Stomach (tissue), 9 donors: ENCODE results near the gene EEF2K. TPM values are rescaled to one million over a fixed set of nuclear protein-coding genes. Genes with fewer than 3 reads are reported as not detected.

Experiments
- DNase-seq, 2 donors: peaks; one replicate each; pipeline versions ENCODE4 v3.0.0 to v3.0.0-alpha.2; 2013 to 2019
- H3K27ac ChIP-seq, 5 donors: fragments of 200-600 bp in 4 of 5; sonication (generic) in 4 of 5; one replicate each; pipeline ENCODE4 v1.5.1; 2013 to 2019; ENCODE audit warnings: mild to moderate bottlenecking in 1 of 5, moderate library complexity in 1 of 5
- H3K27me3 ChIP-seq, 3 donors: fragments of 200-600 bp; sonication (generic); one replicate each; pipeline ENCODE4 v1.5.1; 2017 to 2019; ENCODE audit warnings: mixed run types in 1 of 3
- H3K36me3 ChIP-seq, 4 donors: fragments of 200-600 bp; sonication (generic); 1 replicate in 3 of 4; 2 replicates in 1 of 4; pipeline ENCODE4 v1.5.1; 2016 to 2019
- H3K4me1 ChIP-seq, 4 donors: fragments of 200-600 bp; sonication (generic); one replicate each; pipeline ENCODE4 v1.5.1; 2016 to 2019
- H3K4me3 ChIP-seq, 4 donors: fragments of 200-600 bp; sonication (generic) in 3 of 4; one replicate each; pipeline ENCODE4 v1.5.1; 2016 to 2019; ENCODE audit warnings: mild to moderate bottlenecking in 1 of 4
- H3K9me3 ChIP-seq, 4 donors: fragments of 200-600 bp; sonication (generic); one replicate each; pipeline ENCODE4 v1.5.1; 2016 to 2019
- EP300 ChIP-seq: sonication (generic); formaldehyde crosslinking; IDR thresholded peaks from one replicate; pipeline ENCODE4 v1.6.1; 2017; ENCODE audit warnings: antibody characterized with exemption
- POLR2A ChIP-seq, 4 donors: fragments of 450-650 bp; IDR thresholded peaks; one replicate each; pipeline ENCODE4 v1.6.1; 2016; ENCODE audit warnings: antibody characterized with exemption in 4 of 4, control low read depth in 2 of 4, mild to moderate bottlenecking in 1 of 4, moderate library complexity in 1 of 4
- POLR2AphosphoS5 ChIP-seq, 3 donors: sonication (generic); formaldehyde crosslinking; IDR thresholded peaks; one replicate each; pipeline ENCODE4 v1.6.1; 2016; ENCODE audit warnings: antibody characterized with exemption in 3 of 3
- WGBS, 5 donors: extraction: QIAGEN DNeasy Blood & Tissue Kit in 3 of 5; methylation state at CpG; one replicate each; pipeline versions ENCODE4 v1.1.5 to v1.1.7; 2013 to 2018; 5-methylcytosine and 5-hydroxymethylcytosine counted together
- intact Hi-C: fragments of 100-400 bp; cut with DNase I; formaldehyde crosslinking; loops from one replicate; pipeline ENCODE4 v1.15.1; 2023; ENCODE audit warnings: low total_unique reads
- polyA plus RNA-seq, 3 donors: library from polyadenylated mRNA; stranded (reverse); fragments of 200-250 nt; gene quantifications; one replicate each; pipeline ENCODE4 v1.2.3, GENCODE V29; 2013
- total RNA-seq, 5 donors: library from RNA; depleted of rRNA; stranded (reverse); fragments of >200 nt; gene quantifications; one replicate each; pipeline versions ENCODE4 v1.1.0 to v1.2.3, GENCODE V29; 2014 to 2016
- TF ChIP-seq, protein P1 (sequence below), 7 experiments: fragments of 450-650 bp in 4 of 7; fragments of 200-600 bp in 3 of 7; sonication (generic) in 3 of 7; IDR thresholded peaks; one replicate each; pipeline ENCODE4 v1.5.1; 2016 to 2019; ENCODE audit warnings: antibody characterized with exemption in 7 of 7, control low read depth in 2 of 7, mild to moderate bottlenecking in 1 of 7
- donor health status: healthy with polysubstance abuse.
- donor health status: Bipolar disorder and iron deficiency.
- donor health status: healthy.

The EEF2K gene
- total and polyA plus RNA-seq, 8 donors = 3.4 to 170 (median 27.1) TPM

DNA sequence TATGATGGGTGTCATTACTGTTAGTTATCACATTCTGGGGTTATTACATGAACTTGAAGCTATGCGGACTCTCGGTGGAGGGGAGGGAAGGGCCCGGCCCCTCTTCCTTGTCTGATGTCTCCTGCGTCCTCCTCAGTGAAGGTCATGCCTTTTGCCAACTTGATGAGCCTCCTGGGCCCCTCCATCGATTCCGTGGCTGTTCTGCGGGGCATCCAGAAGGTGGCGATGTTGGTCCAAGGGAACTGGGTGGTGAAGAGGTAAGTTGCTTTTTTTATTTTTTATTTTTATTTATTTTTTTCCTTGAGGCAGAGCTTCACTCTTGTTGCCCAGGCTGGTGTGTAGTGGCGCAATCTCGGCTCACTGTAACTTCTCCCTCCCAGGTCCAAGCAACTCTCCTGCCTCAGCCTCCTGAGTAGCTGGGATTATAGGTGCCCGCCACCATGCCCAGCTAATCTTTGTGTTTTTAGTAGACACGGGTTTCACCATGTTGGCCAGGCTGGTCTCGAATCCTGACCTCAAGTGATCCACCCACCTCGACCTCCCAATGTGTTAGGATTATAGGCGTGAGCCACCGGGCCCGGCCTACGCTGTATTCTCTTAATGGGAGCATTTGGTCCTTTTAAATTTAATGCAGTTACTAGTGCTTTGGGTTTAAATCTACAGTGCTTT, 112.7 kb downstream of the EEF2K start:
- intact Hi-C loops = no loop called here
- H3K9me3 ChIP-seq = no peaks in the 10 kb centered on the region
- no peak overlapping the region for H3K4me3 ChIP-seq
- no peaks in the 10 kb centered on the region for H3K27me3 ChIP-seq
- TF ChIP-seq, protein P1, sequence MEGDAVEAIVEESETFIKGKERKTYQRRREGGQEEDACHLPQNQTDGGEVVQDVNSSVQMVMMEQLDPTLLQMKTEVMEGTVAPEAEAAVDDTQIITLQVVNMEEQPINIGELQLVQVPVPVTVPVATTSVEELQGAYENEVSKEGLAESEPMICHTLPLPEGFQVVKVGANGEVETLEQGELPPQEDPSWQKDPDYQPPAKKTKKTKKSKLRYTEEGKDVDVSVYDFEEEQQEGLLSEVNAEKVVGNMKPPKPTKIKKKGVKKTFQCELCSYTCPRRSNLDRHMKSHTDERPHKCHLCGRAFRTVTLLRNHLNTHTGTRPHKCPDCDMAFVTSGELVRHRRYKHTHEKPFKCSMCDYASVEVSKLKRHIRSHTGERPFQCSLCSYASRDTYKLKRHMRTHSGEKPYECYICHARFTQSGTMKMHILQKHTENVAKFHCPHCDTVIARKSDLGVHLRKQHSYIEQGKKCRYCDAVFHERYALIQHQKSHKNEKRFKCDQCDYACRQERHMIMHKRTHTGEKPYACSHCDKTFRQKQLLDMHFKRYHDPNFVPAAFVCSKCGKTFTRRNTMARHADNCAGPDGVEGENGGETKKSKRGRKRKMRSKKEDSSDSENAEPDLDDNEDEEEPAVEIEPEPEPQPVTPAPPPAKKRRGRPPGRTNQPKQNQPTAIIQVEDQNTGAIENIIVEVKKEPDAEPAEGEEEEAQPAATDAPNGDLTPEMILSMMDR (IDR thresholded peaks at IDR 0.05) = peak in 4 of 7 experiments; percentile 34 to 55 (median 42)
- no peak for TF ChIP-seq POLR2A (IDR thresholded peaks at IDR 0.05)
- H3K27ac ChIP-seq = no peak overlapping the region
- H3K36me3 ChIP-seq = peaks cover 55 to 100% (median 99%) of the 10 kb centered on the region in 4 donors
- H3K4me1 ChIP-seq = peaks cover 0 to 12% (median 5%) of the 10 kb centered on the region in 4 donors
- peak; percentile 39 to 43 for DNase-seq
- WGBS, 5 donors = 72 to 82% (median 78%) methylated on average over 18 of the region's 18 CpGs

DNA sequence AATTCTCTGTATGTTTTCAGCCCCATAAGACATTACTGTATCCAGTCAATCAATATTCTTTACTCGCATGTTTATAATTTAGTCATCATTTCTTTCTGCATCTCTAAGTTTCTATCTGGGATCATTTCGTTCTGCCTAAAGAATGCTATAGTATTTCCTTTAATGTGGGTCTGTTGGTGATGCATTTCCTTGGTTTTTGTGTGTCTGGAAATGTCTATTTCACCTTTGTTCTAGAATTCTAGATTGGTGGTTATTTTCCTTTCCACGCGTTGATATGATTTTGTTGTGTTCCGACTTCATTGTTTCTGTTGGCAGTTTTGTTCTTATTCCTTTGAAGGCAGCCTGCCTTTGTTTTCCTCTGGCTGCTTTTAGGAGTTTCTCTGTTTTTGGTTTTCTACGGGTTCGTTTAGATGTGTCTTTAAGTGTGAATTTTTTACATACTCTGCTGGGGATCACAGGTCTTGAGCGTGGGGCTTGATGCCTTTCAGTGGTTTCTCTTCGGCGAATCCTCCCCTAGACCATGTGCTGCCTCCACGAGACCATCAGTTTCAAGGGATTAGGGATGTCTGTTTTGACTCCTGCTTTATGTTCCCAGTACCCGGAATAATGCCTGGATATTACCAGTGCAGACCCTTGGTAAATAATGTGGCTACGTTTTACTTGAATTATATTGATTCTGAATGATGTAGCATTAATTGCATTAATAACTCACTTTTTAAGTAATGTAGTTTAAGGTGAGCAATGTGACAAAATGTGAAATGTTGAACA, 114.7 kb downstream of the EEF2K start:
- WGBS, 5 donors = 75 to 82% (median 78%) methylated on average over 13 of the region's 13 CpGs
- TF ChIP-seq POLR2AphosphoS5 (IDR thresholded peaks at IDR 0.05) = no peak
- no peak for TF ChIP-seq POLR2A (IDR thresholded peaks at IDR 0.05)
- no peak for TF ChIP-seq EP300
- TF ChIP-seq, protein P1 (IDR thresholded peaks at IDR 0.05) = no peak
- intact Hi-C loops = no loop called here
- Histone ChIP-seq H3K9me3 (no peaks in the 10 kb centered on the region), H3K36me3 (peaks cover 64 to 100% (median 99%) of the 10 kb centered on the region in 4 donors), H3K27ac (no peak overlapping the region), H3K4me3 (no peak overlapping the region), H3K4me1 (peaks cover 0 to 12% (median 5%) of the 10 kb centered on the region in 4 donors), H3K27me3 (no peaks in the 10 kb centered on the region)
- no peak for DNase-seq

DNA sequence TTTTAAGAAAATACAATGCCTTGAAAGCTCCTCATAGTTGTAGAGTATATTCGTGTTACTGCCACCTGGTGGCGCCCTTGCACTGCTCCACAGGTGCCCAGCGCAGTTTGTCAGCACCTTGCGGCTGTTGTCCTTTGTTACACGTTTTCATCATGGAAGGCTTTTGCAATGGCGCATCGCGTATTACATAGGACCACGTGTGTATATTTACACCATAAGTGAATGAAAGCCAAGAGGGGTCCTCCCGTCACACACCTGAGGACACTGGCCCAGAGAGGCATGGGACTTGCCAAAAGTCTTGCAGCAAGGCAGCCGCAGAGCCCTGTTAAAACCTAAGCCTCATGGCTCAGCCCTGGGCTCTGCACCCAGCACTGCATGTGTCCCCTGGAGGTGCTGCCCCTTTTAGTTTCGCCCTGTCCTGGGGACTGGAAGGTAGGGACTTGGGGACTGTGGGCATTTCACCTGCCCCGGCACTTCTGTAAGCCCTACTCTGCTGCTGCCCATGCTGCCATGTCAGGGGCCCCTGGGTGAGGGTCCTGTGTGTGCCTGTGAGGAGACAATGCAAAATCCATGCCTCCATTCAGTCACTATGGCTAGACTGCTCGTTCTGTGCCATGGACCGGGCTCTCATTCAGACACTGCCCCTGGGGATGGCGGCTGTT, 115.4 kb downstream of the EEF2K start:
- intact Hi-C loops = no loop called here
- peak; percentile 80 to 92 for DNase-seq
- Histone ChIP-seq H3K4me3 (no peak overlapping the region), H3K36me3 (peaks cover 65 to 100% (median 99%) of the 10 kb centered on the region in 4 donors), H3K27ac (no peak overlapping the region), H3K9me3 (no peaks in the 10 kb centered on the region), H3K4me1 (peaks cover 0 to 12% (median 5%) of the 10 kb centered on the region in 4 donors), H3K27me3 (no peaks in the 10 kb centered on the region)
- WGBS, 5 donors = 37 to 51% (median 48%) methylated on average over 15 to 16 of the region's 16 CpGs
- TF ChIP-seq POLR2AphosphoS5 (IDR thresholded peaks at IDR 0.05) (peak in 1 of 3 donors; percentile 68), POLR2A (IDR thresholded peaks at IDR 0.05) (no peak), EP300 (no peak)
- TF ChIP-seq, protein P1 (IDR thresholded peaks at IDR 0.05) = peak in 5 of 7 experiments; percentile 74 to 95 (median 83)

DNA sequence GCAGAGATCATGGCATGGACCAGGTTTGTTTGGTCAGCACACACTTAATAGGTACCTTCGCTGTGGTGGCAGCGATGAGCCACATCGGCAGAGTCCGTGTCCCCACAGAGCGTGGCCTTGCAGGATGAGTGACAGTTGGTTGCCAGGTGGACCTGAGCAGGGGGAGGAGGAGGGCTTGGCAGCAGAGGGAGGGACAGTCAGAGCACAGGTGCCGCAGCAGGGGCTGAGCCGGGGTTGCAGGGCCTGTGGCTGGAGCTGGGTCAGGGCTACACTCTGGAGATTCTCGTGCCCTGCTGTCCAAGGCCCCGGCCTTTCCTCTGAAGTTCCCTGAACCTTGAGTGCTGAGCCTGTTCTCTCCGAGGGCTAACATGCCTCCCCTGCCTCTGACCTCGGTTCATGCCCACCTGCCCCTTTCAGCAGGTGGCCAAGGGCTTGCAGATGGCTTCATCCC, 116.0 kb downstream of the EEF2K start:
- intact Hi-C loops = no loop called here
- H3K9me3 ChIP-seq = no peaks in the 10 kb centered on the region
- peaks cover 0 to 12% (median 5%) of the 10 kb centered on the region in 4 donors for H3K4me1 ChIP-seq
- no peak for TF ChIP-seq POLR2A (IDR thresholded peaks at IDR 0.05)
- TF ChIP-seq POLR2AphosphoS5 (IDR thresholded peaks at IDR 0.05) = no peak
- TF ChIP-seq, protein P1 (IDR thresholded peaks at IDR 0.05) = no peak
- TF ChIP-seq EP300 = no peak
- WGBS, 5 donors = 91 to 98% (median 95%) methylated on average over 11 of the region's 11 CpGs
- H3K4me3 ChIP-seq = no peak overlapping the region
- H3K27me3 ChIP-seq = no peaks in the 10 kb centered on the region
- H3K36me3 ChIP-seq = peaks cover 66 to 100% (median 99%) of the 10 kb centered on the region in 4 donors
- H3K27ac ChIP-seq = no peak overlapping the region
- no peak for DNase-seq
